GM23338 (cell line): ENCODE results near the gene DAPK1. TPM values are rescaled to one million over a fixed set of nuclear protein-coding genes. Genes with fewer than 3 reads are reported as not detected.

Experiments
- ATAC-seq: fragments of 200-7000 bp; cut with Tn5 transposase; 3 replicates; pipeline ENCODE4 v1.9.1; 2020
- DNase-seq: peaks from one replicate; pipeline ENCODE4 v3.0.0-alpha.2; 2015; ENCODE audit warnings: low spot score
- H2AFZ ChIP-seq: fragments of 200-600 bp; sonication (generic); 2 replicates; pipeline ENCODE4 v1.8.0; 2016; ENCODE audit warnings: antibody characterized with exemption, mild to moderate bottlenecking, moderate library complexity
- H3F3A ChIP-seq: fragments of 200-600 bp; sonication (generic); replicated peaks from 2 replicates; pipeline ENCODE4 v1.8.0; 2017; ENCODE audit warnings: antibody characterized with exemption, mixed run types, low read depth
- H3K27ac ChIP-seq: fragments of 200-600 bp; sonication (generic); 2 replicates; pipeline ENCODE4 v1.6.1; 2016; ENCODE audit warnings: low read depth
- H3K27me3 ChIP-seq: fragments of 200-600 bp; sonication (generic); 2 replicates; pipeline ENCODE4 v1.8.0; 2016; ENCODE audit warnings: mild to moderate bottlenecking, mixed run types, moderate library complexity; ENCODE audit not compliant: insufficient read depth
- H3K36me3 ChIP-seq: fragments of 200-600 bp; sonication (generic); 2 replicates; pipeline ENCODE4 v1.8.0; 2016; ENCODE audit warnings: mild to moderate bottlenecking; ENCODE audit not compliant: insufficient read depth
- H3K4me1 ChIP-seq: fragments of 200-600 bp; sonication (generic); 2 replicates; pipeline ENCODE4 v1.8.0; 2016; ENCODE audit warnings: mild to moderate bottlenecking, moderate library complexity; ENCODE audit not compliant: insufficient read depth
- H3K4me2 ChIP-seq: fragments of 200-600 bp; sonication (generic); 2 replicates; pipeline ENCODE4 v1.7.1; 2017; ENCODE audit warnings: mixed run types
- H3K4me3 ChIP-seq: fragments of 200-600 bp; sonication (generic); 2 replicates; pipeline ENCODE4 v1.6.1; 2016; ENCODE audit warnings: mixed run types
- H3K79me2 ChIP-seq: fragments of 200-600 bp; sonication (generic); replicated peaks from 2 replicates; pipeline ENCODE4 v1.8.0; 2017; ENCODE audit warnings: mild to moderate bottlenecking; ENCODE audit not compliant: insufficient read depth
- H3K9me2 ChIP-seq: fragments of 200-600 bp; sonication (generic); 2 replicates; pipeline ENCODE4 v1.8.0; 2017; ENCODE audit not compliant: insufficient read depth
- H4K20me1 ChIP-seq: fragments of 200-600 bp; sonication (generic); replicated peaks from 2 replicates; pipeline ENCODE4 v1.8.0; 2017; ENCODE audit warnings: mild to moderate bottlenecking; ENCODE audit not compliant: insufficient read depth
- H3K27ac Mint-ChIP-seq: 2 replicates; pipeline ENCODE4 v1.8.0; 2020; ENCODE audit warnings: inconsistent platforms, mild to moderate bottlenecking, moderate library complexity, mixed read lengths
- H3K27me3 Mint-ChIP-seq: 3 replicates; pipeline ENCODE4 v1.8.0; 2022; ENCODE audit warnings: low read depth, mild to moderate bottlenecking, moderate library complexity, mixed read lengths, inconsistent platforms; ENCODE audit not compliant: insufficient read depth, poor library complexity
- H3K36me3 Mint-ChIP-seq: 3 replicates; pipeline ENCODE4 v1.8.0; 2021; ENCODE audit warnings: low read depth, mild to moderate bottlenecking, inconsistent platforms, moderate library complexity, mixed read lengths
- H3K4me1 Mint-ChIP-seq: 3 replicates; pipeline ENCODE4 v1.8.0; 2020; ENCODE audit warnings: mild to moderate bottlenecking, inconsistent platforms, mixed read lengths
- H3K4me3 Mint-ChIP-seq: 3 replicates; pipeline ENCODE4 v1.8.0; 2021; ENCODE audit warnings: moderate library complexity, mild to moderate bottlenecking, inconsistent platforms, mixed read lengths
- H3K9me3 Mint-ChIP-seq: 3 replicates; pipeline ENCODE4 v1.8.0; 2020; ENCODE audit warnings: moderate library complexity, mild to moderate bottlenecking, inconsistent platforms, mixed read lengths
- CREB1 ChIP-seq: fragments of 250-450 bp; sonication (Bioruptor Pico); IDR thresholded peaks from 2 replicates; pipeline ENCODE4 v1.5.0; 2020; ENCODE audit warnings: low read depth, mild to moderate bottlenecking, moderate library complexity
- EZH2 ChIP-seq: fragments of 200-600 bp; sonication (generic); IDR thresholded peaks from one replicate; pipeline ENCODE4 v1.8.0; 2017; ENCODE audit warnings: antibody characterized with exemption, mild to moderate bottlenecking, low read depth; ENCODE audit not compliant: unreplicated experiment
- EZH2phosphoT487 ChIP-seq: fragments of 200-600 bp; sonication (generic); IDR thresholded peaks from one replicate; pipeline ENCODE4 v1.8.1; 2018; ENCODE audit warnings: antibody characterized with exemption; ENCODE audit not compliant: unreplicated experiment
- JUNB ChIP-seq: IDR thresholded peaks from one replicate; pipeline ENCODE4 v1.6.1; 2016; ENCODE audit warnings: antibody characterized with exemption; ENCODE audit not compliant: unreplicated experiment
- NANOG ChIP-seq: IDR thresholded peaks from 2 replicates; pipeline ENCODE4 v1.6.1; 2016; ENCODE audit warnings: antibody characterized with exemption, borderline replicate concordance
- POLR2AphosphoS5 ChIP-seq: IDR thresholded peaks from 2 replicates; pipeline ENCODE4 v1.6.1; 2016; ENCODE audit warnings: antibody characterized with exemption, low read depth
- STAT1 ChIP-seq: IDR thresholded peaks from one replicate; pipeline ENCODE4 v1.6.1; 2016; ENCODE audit warnings: antibody characterized with exemption; ENCODE audit not compliant: unreplicated experiment
- ZNF114 ChIP-seq: fragments of 250-450 bp; sonication (Bioruptor Pico); IDR thresholded peaks from 2 replicates; pipeline ENCODE4 v1.5.0; 2020; ENCODE audit warnings: mild to moderate bottlenecking, moderate library complexity
- ZNF331 ChIP-seq: fragments of 250-450 bp; sonication (Bioruptor Pico); IDR thresholded peaks from 2 replicates; pipeline ENCODE4 v1.5.0; 2020; ENCODE audit warnings: low read depth, mild to moderate bottlenecking, moderate library complexity
- polyA plus RNA-seq: library from polyadenylated mRNA; unstranded; fragments of >200 nt; fragmentation: Nextera tagmentation; extraction: Ambion mirVana; gene quantifications from 2 replicates; pipeline ENCODE4 v1.2.1, GENCODE V29; 2016
- total RNA-seq: library from RNA; depleted of rRNA; stranded (reverse); fragments of >200 nt; shearing (Covaris generic); gene quantifications from 2 replicates; pipeline ENCODE4 v1.2.3, GENCODE V29; 2014
- TF ChIP-seq, protein P1 (sequence below): fragments of 250-450 bp; sonication (Bioruptor Pico); IDR thresholded peaks from 2 replicates; pipeline ENCODE4 v1.5.0; 2020; ENCODE audit warnings: mild to moderate bottlenecking, moderate library complexity
- TF ChIP-seq, protein P2 (sequence below), 2 experiments: fragments of 200-600 bp in 1 of 2; sonication (generic) in 1 of 2; conservative IDR thresholded peaks; 2 replicates each; pipeline versions ENCODE4 v1.5.1 to v1.6.1; 2016 to 2017; ENCODE audit warnings: antibody characterized with exemption in 2 of 2, low read depth in 2 of 2, mild to moderate bottlenecking in 2 of 2, moderate library complexity in 1 of 2
- TF ChIP-seq, protein P3 (sequence below): IDR thresholded peaks from 2 replicates; pipeline ENCODE4 v1.6.1; 2016; ENCODE audit warnings: antibody characterized with exemption

DAPK1 gene
- total and polyA plus RNA-seq, 2 experiments from 2014 or later = 37.0 to 134 TPM

DNA sequence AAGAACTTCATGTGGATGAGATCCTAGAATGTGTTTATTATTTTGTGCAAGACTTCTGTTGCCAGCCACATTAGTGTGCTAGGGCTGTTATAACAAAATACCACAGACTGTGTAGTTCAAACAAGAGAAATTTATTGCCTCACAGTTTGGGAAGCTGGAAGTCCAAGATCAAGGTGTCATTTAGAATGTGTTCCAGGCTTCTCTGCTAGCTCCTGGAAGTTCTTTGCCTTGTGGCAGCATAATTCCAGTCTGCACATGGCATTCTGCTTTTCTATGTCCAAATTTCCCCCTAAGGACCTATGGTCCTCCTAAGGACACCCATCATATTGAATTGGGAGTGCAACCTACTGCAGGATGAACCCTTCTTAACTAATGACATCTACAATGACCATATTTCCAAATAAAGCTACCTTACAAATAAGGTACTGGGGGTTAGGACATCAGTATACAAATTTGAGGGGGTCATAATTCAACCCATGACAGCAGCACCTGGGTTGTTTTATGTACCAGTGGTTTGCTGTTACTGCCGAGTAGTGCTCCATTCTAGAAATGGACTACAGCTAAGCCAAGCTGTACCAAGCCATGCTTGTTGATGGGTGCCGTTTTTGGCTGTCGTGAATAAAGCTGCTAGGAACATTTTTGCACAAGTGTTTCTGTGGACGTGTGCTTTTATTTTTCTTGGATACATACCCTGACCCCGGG, 52.7 kb downstream of the DAPK1 start:
- Histone ChIP-seq H2AFZ (no peak overlapping the region), H3K4me3 (no peak overlapping the region), H3F3A (peaks cover 4% of the 10 kb centered on the region; the same call in 1 of the 2 replicates), H3K4me1 (peaks cover 15% of the 10 kb centered on the region), H3K36me3 (no peaks in the 10 kb centered on the region), H3K4me2 (no peak overlapping the region), H3K9me2 (no peaks in the 10 kb centered on the region), H3K27me3 (no peaks in the 10 kb centered on the region), H3K27ac (no peak overlapping the region), H4K20me1 (peaks cover 42% of the 10 kb centered on the region), H3K79me2 (peaks cover 88% of the 10 kb centered on the region)
- Mint-ChIP-seq H3K9me3 (peaks cover 3% of the 10 kb centered on the region; the same call in 2 of the 3 replicates), H3K27me3 (peaks cover 2% of the 10 kb centered on the region), H3K27ac (no peak overlapping the region), H3K4me3 (no peak overlapping the region), H3K4me1 (peaks cover 22% of the 10 kb centered on the region), H3K36me3 (peaks cover 23% of the 10 kb centered on the region)
- DNase-seq (no peak), ATAC-seq (no peak)
- TF ChIP-seq EZH2 (no peak), NANOG (no peak), POLR2AphosphoS5 (no peak), STAT1 (no peak), EZH2phosphoT487 (no peak), ZNF114 (CRISPR knock-in tag) (no peak), ZNF331 (CRISPR knock-in tag) (no peak), JUNB (no peak), CREB1 (CRISPR knock-in tag) (no peak)
- TF ChIP-seq, protein P1, sequence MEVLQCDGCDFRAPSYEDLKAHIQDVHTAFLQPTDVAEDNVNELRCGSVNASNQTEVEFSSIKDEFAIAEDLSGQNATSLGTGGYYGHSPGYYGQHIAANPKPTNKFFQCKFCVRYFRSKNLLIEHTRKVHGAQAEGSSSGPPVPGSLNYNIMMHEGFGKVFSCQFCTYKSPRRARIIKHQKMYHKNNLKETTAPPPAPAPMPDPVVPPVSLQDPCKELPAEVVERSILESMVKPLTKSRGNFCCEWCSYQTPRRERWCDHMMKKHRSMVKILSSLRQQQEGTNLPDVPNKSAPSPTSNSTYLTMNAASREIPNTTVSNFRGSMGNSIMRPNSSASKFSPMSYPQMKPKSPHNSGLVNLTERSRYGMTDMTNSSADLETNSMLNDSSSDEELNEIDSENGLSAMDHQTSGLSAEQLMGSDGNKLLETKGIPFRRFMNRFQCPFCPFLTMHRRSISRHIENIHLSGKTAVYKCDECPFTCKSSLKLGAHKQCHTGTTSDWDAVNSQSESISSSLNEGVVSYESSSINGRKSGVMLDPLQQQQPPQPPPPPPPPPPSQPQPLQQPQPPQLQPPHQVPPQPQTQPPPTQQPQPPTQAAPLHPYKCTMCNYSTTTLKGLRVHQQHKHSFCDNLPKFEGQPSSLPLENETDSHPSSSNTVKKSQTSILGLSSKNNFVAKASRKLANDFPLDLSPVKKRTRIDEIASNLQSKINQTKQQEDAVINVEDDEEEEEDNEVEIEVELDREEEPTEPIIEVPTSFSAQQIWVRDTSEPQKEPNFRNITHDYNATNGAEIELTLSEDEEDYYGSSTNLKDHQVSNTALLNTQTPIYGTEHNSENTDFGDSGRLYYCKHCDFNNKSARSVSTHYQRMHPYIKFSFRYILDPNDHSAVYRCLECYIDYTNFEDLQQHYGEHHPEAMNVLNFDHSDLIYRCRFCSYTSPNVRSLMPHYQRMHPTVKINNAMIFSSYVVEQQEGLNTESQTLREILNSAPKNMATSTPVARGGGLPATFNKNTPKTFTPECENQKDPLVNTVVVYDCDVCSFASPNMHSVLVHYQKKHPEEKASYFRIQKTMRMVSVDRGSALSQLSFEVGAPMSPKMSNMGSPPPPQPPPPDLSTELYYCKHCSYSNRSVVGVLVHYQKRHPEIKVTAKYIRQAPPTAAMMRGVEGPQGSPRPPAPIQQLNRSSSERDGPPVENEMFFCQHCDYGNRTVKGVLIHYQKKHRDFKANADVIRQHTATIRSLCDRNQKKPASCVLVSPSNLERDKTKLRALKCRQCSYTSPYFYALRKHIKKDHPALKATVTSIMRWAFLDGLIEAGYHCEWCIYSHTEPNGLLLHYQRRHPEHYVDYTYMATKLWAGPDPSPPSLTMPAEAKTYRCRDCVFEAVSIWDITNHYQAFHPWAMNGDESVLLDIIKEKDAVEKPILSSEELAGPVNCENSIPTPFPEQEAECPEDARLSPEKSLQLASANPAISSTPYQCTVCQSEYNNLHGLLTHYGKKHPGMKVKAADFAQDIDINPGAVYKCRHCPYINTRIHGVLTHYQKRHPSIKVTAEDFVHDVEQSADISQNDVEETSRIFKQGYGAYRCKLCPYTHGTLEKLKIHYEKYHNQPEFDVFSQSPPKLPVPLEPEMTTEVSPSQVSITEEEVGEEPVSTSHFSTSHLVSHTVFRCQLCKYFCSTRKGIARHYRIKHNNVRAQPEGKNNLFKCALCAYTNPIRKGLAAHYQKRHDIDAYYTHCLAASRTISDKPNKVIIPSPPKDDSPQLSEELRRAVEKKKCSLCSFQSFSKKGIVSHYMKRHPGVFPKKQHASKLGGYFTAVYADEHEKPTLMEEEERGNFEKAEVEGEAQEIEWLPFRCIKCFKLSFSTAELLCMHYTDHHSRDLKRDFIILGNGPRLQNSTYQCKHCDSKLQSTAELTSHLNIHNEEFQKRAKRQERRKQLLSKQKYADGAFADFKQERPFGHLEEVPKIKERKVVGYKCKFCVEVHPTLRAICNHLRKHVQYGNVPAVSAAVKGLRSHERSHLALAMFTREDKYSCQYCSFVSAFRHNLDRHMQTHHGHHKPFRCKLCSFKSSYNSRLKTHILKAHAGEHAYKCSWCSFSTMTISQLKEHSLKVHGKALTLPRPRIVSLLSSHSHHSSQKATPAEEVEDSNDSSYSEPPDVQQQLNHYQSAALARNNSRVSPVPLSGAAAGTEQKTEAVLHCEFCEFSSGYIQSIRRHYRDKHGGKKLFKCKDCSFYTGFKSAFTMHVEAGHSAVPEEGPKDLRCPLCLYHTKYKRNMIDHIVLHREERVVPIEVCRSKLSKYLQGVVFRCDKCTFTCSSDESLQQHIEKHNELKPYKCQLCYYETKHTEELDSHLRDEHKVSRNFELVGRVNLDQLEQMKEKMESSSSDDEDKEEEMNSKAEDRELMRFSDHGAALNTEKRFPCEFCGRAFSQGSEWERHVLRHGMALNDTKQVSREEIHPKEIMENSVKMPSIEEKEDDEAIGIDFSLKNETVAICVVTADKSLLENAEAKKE (CRISPR knock-in tag) = no peak
- TF ChIP-seq, protein P2, sequence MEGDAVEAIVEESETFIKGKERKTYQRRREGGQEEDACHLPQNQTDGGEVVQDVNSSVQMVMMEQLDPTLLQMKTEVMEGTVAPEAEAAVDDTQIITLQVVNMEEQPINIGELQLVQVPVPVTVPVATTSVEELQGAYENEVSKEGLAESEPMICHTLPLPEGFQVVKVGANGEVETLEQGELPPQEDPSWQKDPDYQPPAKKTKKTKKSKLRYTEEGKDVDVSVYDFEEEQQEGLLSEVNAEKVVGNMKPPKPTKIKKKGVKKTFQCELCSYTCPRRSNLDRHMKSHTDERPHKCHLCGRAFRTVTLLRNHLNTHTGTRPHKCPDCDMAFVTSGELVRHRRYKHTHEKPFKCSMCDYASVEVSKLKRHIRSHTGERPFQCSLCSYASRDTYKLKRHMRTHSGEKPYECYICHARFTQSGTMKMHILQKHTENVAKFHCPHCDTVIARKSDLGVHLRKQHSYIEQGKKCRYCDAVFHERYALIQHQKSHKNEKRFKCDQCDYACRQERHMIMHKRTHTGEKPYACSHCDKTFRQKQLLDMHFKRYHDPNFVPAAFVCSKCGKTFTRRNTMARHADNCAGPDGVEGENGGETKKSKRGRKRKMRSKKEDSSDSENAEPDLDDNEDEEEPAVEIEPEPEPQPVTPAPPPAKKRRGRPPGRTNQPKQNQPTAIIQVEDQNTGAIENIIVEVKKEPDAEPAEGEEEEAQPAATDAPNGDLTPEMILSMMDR (conservative IDR thresholded peaks at IDR 0.05; ENCODE audit: low read depth in 2 of 2) = no peak
- TF ChIP-seq, protein P3, sequence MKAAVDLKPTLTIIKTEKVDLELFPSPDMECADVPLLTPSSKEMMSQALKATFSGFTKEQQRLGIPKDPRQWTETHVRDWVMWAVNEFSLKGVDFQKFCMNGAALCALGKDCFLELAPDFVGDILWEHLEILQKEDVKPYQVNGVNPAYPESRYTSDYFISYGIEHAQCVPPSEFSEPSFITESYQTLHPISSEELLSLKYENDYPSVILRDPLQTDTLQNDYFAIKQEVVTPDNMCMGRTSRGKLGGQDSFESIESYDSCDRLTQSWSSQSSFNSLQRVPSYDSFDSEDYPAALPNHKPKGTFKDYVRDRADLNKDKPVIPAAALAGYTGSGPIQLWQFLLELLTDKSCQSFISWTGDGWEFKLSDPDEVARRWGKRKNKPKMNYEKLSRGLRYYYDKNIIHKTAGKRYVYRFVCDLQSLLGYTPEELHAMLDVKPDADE = no peak
